Spleen (tissue), 7 donors: ENCODE data around the gene SLC25A10.

ENCODE experiments used
- POLR2A ChIP-seq, 3 donors: fragments of 450-650 bp; IDR thresholded peaks; one replicate each; pipeline ENCODE4 v1.5.1; 2017; ENCODE audit warnings: antibody characterized with exemption in 3 of 3, mild to moderate bottlenecking in 1 of 3
- TF ChIP-seq, protein P1 (sequence below), 11 experiments: fragments of 200-600 bp in 7 of 11; fragments of 450-650 bp in 4 of 11; sonication (generic) in 4 of 11; IDR thresholded peaks in 8 of 11; conservative IDR thresholded peaks in 3 of 11; 1 replicate in 7 of 11; 2 replicates in 4 of 11; pipeline versions ENCODE4 v1.4.0 to v1.8.0; 2016 to 2021; ENCODE audit warnings: antibody characterized with exemption in 11 of 11, inconsistent platforms in 4 of 11, mild to moderate bottlenecking in 1 of 11
- donor health status: DM: no; HTN: no; CAD: no; lungs with moderate emphysema.
- donor health status: DM: no; HTN: no; CAD: no.
- donor health status: DM: no; HTN: no; CAD: no.

DNA sequence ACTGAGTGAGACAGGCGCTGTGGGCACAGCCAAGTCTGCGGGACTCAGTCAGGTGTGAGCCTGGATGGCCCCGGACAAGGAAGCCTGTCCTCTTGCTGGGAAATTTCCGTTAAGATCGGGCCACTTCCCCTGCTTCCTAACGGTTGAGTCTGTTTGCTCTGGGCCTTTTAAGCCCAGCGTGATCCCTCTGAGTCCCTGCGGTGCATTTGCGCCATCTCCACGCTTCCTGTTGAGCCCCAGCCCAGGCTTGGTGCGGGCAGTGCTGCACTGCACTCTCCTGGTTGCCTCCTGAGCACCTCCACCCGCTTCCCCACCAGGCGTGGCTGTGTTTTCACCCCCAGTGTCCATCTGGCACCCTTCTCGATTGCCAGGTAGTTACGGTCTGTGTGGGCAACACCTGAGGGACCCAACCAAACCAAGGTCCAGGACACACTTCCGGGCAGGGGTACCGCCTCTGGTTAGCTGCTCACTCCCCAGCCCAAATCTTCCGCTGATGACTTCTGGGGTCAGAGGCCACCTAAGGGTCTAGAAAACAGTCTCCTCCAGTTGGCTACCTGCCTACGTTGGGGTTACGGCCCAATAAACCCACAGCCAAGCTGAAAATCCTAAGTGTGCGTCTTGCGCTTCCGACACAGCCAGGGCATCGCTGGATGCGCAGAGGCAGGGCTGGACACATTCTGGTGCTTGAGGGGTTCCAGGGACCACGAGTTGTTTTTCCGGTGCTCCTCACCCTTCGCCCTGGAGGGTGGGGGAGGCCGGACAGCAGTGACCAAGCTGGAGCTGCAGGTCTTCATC is 1.4 kb upstream of the SLC25A10 start:
- TF ChIP-seq, protein P1, sequence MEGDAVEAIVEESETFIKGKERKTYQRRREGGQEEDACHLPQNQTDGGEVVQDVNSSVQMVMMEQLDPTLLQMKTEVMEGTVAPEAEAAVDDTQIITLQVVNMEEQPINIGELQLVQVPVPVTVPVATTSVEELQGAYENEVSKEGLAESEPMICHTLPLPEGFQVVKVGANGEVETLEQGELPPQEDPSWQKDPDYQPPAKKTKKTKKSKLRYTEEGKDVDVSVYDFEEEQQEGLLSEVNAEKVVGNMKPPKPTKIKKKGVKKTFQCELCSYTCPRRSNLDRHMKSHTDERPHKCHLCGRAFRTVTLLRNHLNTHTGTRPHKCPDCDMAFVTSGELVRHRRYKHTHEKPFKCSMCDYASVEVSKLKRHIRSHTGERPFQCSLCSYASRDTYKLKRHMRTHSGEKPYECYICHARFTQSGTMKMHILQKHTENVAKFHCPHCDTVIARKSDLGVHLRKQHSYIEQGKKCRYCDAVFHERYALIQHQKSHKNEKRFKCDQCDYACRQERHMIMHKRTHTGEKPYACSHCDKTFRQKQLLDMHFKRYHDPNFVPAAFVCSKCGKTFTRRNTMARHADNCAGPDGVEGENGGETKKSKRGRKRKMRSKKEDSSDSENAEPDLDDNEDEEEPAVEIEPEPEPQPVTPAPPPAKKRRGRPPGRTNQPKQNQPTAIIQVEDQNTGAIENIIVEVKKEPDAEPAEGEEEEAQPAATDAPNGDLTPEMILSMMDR (IDR thresholded peaks at IDR 0.05 in 8 of 11, conservative IDR thresholded peaks at IDR 0.05 in 3 of 11), result no peak
- no peak for TF ChIP-seq POLR2A (IDR thresholded peaks at IDR 0.05)
